ENCODE results near the gene TNNC1. TPM values are rescaled to one million over a fixed set of nuclear protein-coding genes. Genes with fewer than 3 reads are reported as not detected.

Gene TNNC1
- total RNA-seq, 1 experiment from 2014 or later: not detected

DNA sequence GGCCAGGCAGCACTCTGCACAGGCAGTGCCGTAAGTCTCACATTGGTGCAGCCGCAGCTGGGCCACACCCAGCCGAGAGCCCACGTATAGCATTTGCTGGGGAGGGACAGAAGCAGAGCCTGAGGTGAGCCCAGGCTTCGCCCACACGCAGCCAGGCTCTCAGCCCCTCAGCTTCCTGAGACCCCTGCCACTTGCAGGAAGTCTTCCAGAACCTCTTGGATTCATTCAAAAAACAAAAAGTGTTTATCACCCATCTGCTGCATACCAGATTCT lies 15.8 kb downstream of the TNNC1 start:
- ChIA-PET CTCF (no interaction called here), POLR2A (ENCODE audit: low non-redundant PET) (no interaction called here)
- Histone ChIP-seq H3K27ac (ENCODE audit: low read depth, low read length, poor library complexity, severe bottlenecking) (no peak overlapping the region), H3K4me3 (ENCODE audit: low read depth, low read length, poor library complexity, severe bottlenecking) (no peak overlapping the region), H3K9me3 (ENCODE audit: low read depth, low read length, poor library complexity, severe bottlenecking) (no peaks in the 10 kb centered on the region), H3K36me3 (ENCODE audit: insufficient read depth, low read length, poor library complexity, severe bottlenecking) (no peaks in the 10 kb centered on the region), H3K27me3 (replicated peaks; ENCODE audit: insufficient read depth, low read depth, low read length, poor library complexity) (no peaks in the 10 kb centered on the region), H3K4me1 (ENCODE audit: insufficient read depth, low read length, poor library complexity, severe bottlenecking) (no peaks in the 10 kb centered on the region)
- intact Hi-C loops (cut with micrococcal nuclease; ENCODE audit: unreplicated experiment): no loop called here
- no peak for DNase-seq (ENCODE audit: low spot score)
- no peak for TF ChIP-seq EZH2 (IDR thresholded peaks at IDR 0.05; ENCODE audit: borderline replicate concordance, low read depth, low read length, poor library complexity, severe bottlenecking)
- TF ChIP-seq, protein P1, sequence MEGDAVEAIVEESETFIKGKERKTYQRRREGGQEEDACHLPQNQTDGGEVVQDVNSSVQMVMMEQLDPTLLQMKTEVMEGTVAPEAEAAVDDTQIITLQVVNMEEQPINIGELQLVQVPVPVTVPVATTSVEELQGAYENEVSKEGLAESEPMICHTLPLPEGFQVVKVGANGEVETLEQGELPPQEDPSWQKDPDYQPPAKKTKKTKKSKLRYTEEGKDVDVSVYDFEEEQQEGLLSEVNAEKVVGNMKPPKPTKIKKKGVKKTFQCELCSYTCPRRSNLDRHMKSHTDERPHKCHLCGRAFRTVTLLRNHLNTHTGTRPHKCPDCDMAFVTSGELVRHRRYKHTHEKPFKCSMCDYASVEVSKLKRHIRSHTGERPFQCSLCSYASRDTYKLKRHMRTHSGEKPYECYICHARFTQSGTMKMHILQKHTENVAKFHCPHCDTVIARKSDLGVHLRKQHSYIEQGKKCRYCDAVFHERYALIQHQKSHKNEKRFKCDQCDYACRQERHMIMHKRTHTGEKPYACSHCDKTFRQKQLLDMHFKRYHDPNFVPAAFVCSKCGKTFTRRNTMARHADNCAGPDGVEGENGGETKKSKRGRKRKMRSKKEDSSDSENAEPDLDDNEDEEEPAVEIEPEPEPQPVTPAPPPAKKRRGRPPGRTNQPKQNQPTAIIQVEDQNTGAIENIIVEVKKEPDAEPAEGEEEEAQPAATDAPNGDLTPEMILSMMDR (conservative IDR thresholded peaks at IDR 0.05; ENCODE audit: low read depth, low read length): no peak
- BruUV-seq (replicated peaks): no TSS peak

DNA sequence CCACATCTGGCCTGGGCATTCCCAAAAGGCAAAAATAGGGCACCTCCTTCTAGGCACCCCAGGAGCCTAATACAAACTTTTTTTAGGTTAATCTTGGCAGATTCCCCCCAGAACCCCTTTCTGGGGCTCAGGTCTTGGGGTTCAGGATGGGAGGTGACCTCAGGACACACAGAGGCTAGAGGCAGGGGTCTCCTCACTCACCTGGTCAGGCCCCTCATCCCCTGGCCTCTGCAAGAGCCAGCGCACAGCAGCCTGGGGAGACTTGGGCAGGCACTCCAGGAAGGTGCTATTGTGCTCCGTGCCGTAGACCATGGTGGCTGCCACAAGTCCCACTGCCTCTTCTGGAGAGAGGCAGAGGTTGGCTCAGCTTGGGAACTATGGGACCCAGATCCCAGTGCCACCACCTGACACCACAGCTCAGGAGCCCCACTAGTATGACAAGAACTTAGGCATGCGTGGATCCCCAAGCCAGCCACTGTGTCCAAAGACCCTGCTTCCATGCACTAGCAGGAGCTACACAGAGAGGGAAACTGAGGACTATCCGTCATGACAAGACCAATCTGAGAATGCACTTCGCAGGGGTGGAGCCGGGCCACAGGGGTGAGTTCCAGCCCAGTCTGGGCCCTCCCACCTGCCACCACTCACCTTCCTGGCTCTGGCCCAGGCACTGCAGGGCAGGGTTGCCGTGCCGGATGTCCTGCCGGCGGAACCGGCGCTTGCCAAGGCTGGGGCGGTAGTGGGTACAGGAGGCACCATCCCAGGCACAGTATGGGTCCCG lies 16.3 kb downstream of the TNNC1 start:
- CTCF ChIA-PET: no interaction called here
- DNase-seq (ENCODE audit: low spot score): no peak

DNA sequence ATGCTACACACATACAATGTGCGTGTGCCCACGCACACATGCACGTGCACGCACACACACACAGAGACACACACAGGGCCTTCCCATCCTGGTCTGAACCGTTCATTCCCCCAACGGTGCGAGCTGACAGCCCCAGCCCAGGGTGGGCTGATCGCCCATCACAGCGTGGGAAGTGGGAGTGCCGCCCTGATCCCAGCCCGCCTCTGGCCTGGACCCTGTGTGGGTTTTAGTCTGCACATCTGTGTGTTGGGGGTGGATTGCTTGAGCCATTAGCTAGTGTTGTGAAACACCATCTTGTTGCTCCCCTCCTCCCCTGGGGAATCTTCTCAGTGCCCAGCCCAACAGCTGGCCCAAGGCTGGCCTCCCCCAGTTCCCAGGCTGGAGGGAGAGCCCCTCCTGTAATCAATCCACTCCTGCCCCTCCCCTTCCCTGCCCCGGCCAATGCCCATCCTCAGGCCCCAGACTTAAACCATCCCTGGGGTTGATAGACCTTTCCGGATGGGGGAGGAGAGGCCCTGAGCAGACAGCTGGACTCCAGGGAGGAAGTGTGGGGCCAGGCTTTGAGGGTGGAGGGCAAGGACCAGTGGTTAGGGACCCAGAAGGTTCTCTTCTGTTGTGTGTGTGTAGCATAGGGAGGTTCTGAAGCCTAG lies 17.2 kb downstream of the TNNC1 start:
- Histone ChIP-seq H3K27me3 (replicated peaks; ENCODE audit: insufficient read depth, low read depth, low read length, poor library complexity) (no peaks in the 10 kb centered on the region), H3K36me3 (ENCODE audit: insufficient read depth, low read length, poor library complexity, severe bottlenecking) (no peaks in the 10 kb centered on the region), H3K27ac (ENCODE audit: low read depth, low read length, poor library complexity, severe bottlenecking) (no peak overlapping the region), H3K4me1 (ENCODE audit: insufficient read depth, low read length, poor library complexity, severe bottlenecking) (no peaks in the 10 kb centered on the region), H3K4me3 (ENCODE audit: low read depth, low read length, poor library complexity, severe bottlenecking) (no peak overlapping the region), H3K9me3 (ENCODE audit: low read depth, low read length, poor library complexity, severe bottlenecking) (no peaks in the 10 kb centered on the region)
- POLR2A ChIA-PET (ENCODE audit: low non-redundant PET): no interaction called here
- TF ChIP-seq EZH2 (IDR thresholded peaks at IDR 0.05; ENCODE audit: borderline replicate concordance, low read depth, low read length, poor library complexity, severe bottlenecking): no peak
- TF ChIP-seq, protein P1 (conservative IDR thresholded peaks at IDR 0.05; ENCODE audit: low read depth, low read length): no peak
- no TSS peak for BruUV-seq (replicated peaks)
- DNase-seq (ENCODE audit: low spot score): no peak
- CTCF ChIA-PET: no interaction called here
- intact Hi-C loops (cut with micrococcal nuclease; ENCODE audit: unreplicated experiment): no loop called here

More for the DNA sequence above, 16.3 kb downstream of the TNNC1 start:
- POLR2A ChIA-PET (ENCODE audit: low non-redundant PET): no interaction called here
- no TSS peak for BruUV-seq (replicated peaks)
- Histone ChIP-seq H3K4me3 (ENCODE audit: low read depth, low read length, poor library complexity, severe bottlenecking) (no peak overlapping the region), H3K4me1 (ENCODE audit: insufficient read depth, low read length, poor library complexity, severe bottlenecking) (no peaks in the 10 kb centered on the region), H3K36me3 (ENCODE audit: insufficient read depth, low read length, poor library complexity, severe bottlenecking) (no peaks in the 10 kb centered on the region), H3K9me3 (ENCODE audit: low read depth, low read length, poor library complexity, severe bottlenecking) (no peaks in the 10 kb centered on the region), H3K27ac (ENCODE audit: low read depth, low read length, poor library complexity, severe bottlenecking) (no peak overlapping the region), H3K27me3 (replicated peaks; ENCODE audit: insufficient read depth, low read depth, low read length, poor library complexity) (no peaks in the 10 kb centered on the region)
- intact Hi-C loops (cut with micrococcal nuclease; ENCODE audit: unreplicated experiment): no loop called here
- TF ChIP-seq, protein P1 (conservative IDR thresholded peaks at IDR 0.05; ENCODE audit: low read depth, low read length): no peak
- TF ChIP-seq EZH2 (IDR thresholded peaks at IDR 0.05; ENCODE audit: borderline replicate concordance, low read depth, low read length, poor library complexity, severe bottlenecking): no peak

Measured in A673 (cell line).